ENCODE results near the gene IQCF2. TPM values are rescaled to one million over a fixed set of nuclear protein-coding genes. Genes with fewer than 3 reads are reported as not detected.
"Not testable (repeated sequence)": the region's sequence is repeated elsewhere in the genome, so short reads cannot be mapped to it uniquely, and the experiment has no call there.

The IQCF2 gene
- total RNA-seq, 2 donors from 2014 or later, result not detected

DNA sequence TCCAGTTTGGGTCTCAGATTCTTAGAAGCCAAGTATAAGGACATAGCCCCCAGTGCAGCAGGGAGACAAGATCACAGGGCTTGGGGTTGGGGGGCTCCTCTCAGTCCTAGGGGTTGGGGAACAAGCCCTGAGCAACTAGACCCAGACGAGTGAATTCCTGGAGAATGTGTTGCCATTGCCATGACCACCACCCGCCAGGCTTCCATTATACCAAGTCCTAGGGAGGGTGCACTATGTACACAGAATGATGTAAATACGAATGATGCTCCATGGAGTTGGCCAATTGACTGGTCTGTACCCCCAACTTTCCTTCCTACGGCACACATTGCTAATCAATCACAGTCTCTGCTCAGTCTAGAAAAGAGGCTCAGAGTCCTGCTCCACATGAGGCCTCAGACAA lies 33.0 kb downstream of the IQCF2 start:
- no peaks in the 10 kb centered on the region for H3K36me3 ChIP-seq
- H3K4me3 ChIP-seq, result no peak overlapping the region
- no peaks in the 10 kb centered on the region for H3K4me1 ChIP-seq
- no peak overlapping the region for H3K27ac ChIP-seq
- TF ChIP-seq, protein P1, sequence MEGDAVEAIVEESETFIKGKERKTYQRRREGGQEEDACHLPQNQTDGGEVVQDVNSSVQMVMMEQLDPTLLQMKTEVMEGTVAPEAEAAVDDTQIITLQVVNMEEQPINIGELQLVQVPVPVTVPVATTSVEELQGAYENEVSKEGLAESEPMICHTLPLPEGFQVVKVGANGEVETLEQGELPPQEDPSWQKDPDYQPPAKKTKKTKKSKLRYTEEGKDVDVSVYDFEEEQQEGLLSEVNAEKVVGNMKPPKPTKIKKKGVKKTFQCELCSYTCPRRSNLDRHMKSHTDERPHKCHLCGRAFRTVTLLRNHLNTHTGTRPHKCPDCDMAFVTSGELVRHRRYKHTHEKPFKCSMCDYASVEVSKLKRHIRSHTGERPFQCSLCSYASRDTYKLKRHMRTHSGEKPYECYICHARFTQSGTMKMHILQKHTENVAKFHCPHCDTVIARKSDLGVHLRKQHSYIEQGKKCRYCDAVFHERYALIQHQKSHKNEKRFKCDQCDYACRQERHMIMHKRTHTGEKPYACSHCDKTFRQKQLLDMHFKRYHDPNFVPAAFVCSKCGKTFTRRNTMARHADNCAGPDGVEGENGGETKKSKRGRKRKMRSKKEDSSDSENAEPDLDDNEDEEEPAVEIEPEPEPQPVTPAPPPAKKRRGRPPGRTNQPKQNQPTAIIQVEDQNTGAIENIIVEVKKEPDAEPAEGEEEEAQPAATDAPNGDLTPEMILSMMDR (IDR thresholded peaks at IDR 0.05), result no peak
- DNase-seq (ENCODE audit: low spot score), result no peak
- H3K27me3 ChIP-seq, result no peaks in the 10 kb centered on the region
- no peaks in the 10 kb centered on the region for H3K9me3 ChIP-seq

DNA sequence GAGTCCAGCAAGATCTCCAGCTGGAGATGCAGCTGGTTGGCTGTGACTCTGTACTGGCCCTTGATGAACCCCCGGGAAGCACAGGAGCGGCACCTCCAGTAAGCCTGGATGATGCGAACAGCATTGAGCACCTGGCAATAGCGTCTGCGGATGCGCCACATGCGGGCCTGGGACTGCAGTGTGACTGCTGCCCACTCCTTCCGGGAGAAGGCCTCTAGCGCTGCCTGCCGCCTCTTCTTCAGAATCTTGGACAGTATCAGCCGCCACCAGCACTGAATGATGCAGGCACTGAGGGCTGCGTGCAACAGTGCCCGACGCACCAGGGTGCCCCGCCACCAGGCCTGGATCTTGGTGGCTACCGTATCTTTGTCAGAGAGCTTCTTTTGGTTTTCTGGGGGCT lies 33.5 kb downstream of the IQCF2 start:
- Histone ChIP-seq H3K27ac (no peak overlapping the region), H3K4me1 (no peaks in the 10 kb centered on the region), H3K4me3 (no peak overlapping the region)

DNA sequence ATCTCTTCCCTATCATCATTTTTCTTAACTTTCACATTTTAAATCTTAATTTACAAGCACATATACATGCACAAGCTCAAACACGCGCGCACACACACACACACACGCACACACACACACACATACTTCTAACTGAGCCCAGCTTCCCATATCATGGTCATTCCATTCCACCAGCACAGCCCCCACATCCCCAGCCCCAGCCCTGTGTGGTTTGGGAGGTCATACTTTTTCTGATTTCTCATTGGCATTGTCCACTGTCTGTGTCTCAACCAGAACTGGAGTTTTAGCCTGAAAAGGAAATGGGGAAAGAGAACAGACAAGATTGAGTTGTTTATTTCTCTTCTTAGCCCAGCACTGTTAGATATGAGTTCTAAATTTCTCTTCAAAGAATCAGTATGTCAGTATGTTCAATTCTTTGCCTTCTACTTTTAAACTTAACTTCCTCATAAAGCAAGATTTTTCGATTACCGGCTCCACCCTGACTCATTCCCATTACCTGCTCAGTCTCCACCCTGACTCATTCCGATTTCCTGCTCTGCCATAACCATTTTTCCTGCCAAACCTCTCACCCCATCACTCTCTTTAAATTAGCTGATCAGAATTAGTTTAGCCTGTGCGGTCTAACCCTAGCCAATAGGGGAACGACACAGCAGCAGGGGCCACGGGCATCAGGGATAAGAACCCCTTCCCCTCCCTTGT lies 35.3 kb downstream of the IQCF2 start:
- Histone ChIP-seq H3K4me1 (no peaks in the 10 kb centered on the region), H3K27ac (no peak overlapping the region), H3K36me3 (no peaks in the 10 kb centered on the region), H3K27me3 (no peaks in the 10 kb centered on the region), H3K9me3 (no peaks in the 10 kb centered on the region), H3K4me3 (no peak overlapping the region)
- DNase-seq (ENCODE audit: low spot score), result no peak
- TF ChIP-seq, protein P1 (IDR thresholded peaks at IDR 0.05), result no peak

More for the DNA sequence above, 33.5 kb downstream of the IQCF2 start:
- Histone ChIP-seq H3K36me3 (no peaks in the 10 kb centered on the region), H3K9me3 (no peaks in the 10 kb centered on the region), H3K27me3 (no peaks in the 10 kb centered on the region)
- TF ChIP-seq, protein P1 (IDR thresholded peaks at IDR 0.05), result no peak
- no peak for DNase-seq (ENCODE audit: low spot score)

DNA sequence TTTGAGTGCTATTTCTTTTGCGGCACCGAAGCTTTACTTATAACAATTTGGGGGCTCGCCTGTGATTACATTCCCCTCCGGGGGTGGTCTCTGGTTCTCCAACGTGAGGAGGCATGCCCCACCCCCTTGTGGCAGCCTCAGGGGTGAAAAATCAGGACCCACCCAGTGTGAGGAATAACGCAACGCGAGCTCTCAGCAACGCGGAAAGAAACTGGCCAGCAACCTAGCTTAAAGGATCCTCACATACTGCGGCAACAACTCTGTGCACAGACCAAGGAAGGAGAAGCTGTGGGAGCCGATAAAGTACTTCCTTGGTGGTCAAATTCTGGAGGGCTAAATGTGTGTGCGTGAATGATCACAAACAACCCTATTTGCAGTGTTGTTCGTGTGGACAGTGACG lies 36.0 kb downstream of the IQCF2 start:
- H3K27me3 ChIP-seq, result no peaks in the 10 kb centered on the region
- H3K9me3 ChIP-seq, result no peaks in the 10 kb centered on the region
- DNase-seq (ENCODE audit: low spot score), result no peak
- no peaks in the 10 kb centered on the region for H3K36me3 ChIP-seq
- no peak overlapping the region for H3K27ac ChIP-seq
- no peak overlapping the region for H3K4me3 ChIP-seq
- TF ChIP-seq, protein P1 (IDR thresholded peaks at IDR 0.05), result no peak
- H3K4me1 ChIP-seq, result no peaks in the 10 kb centered on the region

DNA sequence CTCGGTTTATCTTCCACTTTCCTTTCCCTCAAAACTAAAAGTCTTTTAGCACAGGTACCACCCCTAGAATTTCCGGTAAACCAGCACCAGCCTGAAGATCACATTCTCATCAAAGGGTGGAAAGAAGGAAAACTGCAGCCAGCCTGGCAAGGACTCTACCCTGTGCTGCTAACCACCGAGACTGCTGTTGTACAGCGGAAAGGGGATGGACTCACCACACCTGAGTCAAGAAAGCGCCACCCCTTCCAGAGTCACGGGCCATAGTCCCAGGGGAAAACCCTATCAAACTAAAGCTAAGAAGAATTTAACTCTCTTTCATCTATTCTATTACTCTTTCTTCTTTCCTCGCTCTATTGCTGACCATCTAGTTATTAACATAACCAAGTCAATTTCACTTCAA lies 38.6 kb downstream of the IQCF2 start:
- H3K27me3 ChIP-seq; H3K4me1 ChIP-seq; DNase-seq (ENCODE audit: low spot score); H3K36me3 ChIP-seq; H3K4me3 ChIP-seq; H3K27ac ChIP-seq; H3K9me3 ChIP-seq: not testable (repeated sequence)

DNA sequence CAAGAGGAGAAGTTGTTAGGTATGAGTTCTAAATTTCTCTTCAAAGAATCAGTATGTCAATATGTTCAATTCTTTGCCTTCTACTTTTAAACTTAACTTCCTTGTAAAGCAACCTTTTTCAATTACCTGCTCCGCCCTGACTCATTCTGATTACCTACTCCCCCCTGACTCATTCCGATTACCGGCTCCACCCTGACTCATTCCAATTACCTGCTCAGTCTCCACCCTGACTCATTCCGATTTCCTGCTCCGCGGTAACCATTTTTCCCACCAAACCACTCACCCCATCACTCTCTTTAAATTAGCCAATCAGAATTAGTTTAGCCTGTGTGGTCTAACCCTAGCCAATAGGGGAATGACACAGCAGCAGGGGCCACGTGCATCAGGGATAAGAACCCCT lies 40.9 kb downstream of the IQCF2 start:
- H3K27ac ChIP-seq; DNase-seq (ENCODE audit: low spot score); H3K4me3 ChIP-seq; H3K36me3 ChIP-seq; H3K27me3 ChIP-seq; H3K4me1 ChIP-seq; H3K9me3 ChIP-seq: not testable (repeated sequence)

Data from right atrium auricular region (tissue), 2 donors.